IMR-90 (cell line): ENCODE results near the gene MYADML2. TPM values are rescaled to one million over a fixed set of nuclear protein-coding genes. Genes with fewer than 3 reads are reported as not detected.

ENCODE experiments used
- ATAC-seq: fragments of 200-7000 bp; cut with Tn5 transposase; 2 replicates; pipeline ENCODE4 v1.9.1; 2020; ENCODE audit warnings: low read depth, mild to moderate bottlenecking, moderate library complexity
- BruUV-seq: library from RNA; stranded (reverse); fragments of 400-500 nt; replicated peaks from 2 replicates; lab custom pipeline; 2021; lab: Mats Ljungman, UMichigan
- CTCF ChIA-PET: fragments of 300-600 bp; formaldehyde crosslinking; extraction: SDS; loops from one replicate; lab custom pipeline; 2021; ENCODE audit warnings: antibody characterized with exemption; lab: Yijun Ruan, JAX
- POLR2A ChIA-PET: fragments of 300-600 bp; sonication (Branson Sonifier 250); formaldehyde crosslinking; loops from one replicate; lab custom pipeline; 2022; ENCODE audit warnings: antibody characterized with exemption; ENCODE audit not compliant: unreplicated experiment; lab: Charles Lee
- DNase-seq: peaks from one replicate; pipeline ENCODE4 v3.0.0; 2013
- H2AFZ ChIP-seq: replicated peaks from 2 replicates; pipeline ENCODE3; 2013; ENCODE audit warnings: low read length, mild to moderate bottlenecking; ENCODE audit not compliant: poor library complexity
- H2AK5ac ChIP-seq: 2 replicates; pipeline ENCODE4 v1.6.1; 2013; ENCODE audit warnings: low read depth, low read length, inconsistent platforms
- H2AK9ac ChIP-seq: replicated peaks from 2 replicates; pipeline ENCODE3; 2013; ENCODE audit warnings: mild to moderate bottlenecking, low read depth, low read length, moderate library complexity; ENCODE audit not compliant: poor library complexity
- H2BK120ac ChIP-seq: 2 replicates; pipeline ENCODE4 v1.6.1; 2013; ENCODE audit warnings: low read depth, low read length, inconsistent platforms
- H2BK15ac ChIP-seq: 3 replicates; pipeline ENCODE4 v1.6.1; 2013; ENCODE audit warnings: low read depth, low read length, inconsistent platforms
- H2BK20ac ChIP-seq: 2 replicates; pipeline ENCODE4 v1.6.1; 2013; ENCODE audit warnings: low read depth, mild to moderate bottlenecking, inconsistent platforms, low read length, moderate library complexity
- H2BK5ac ChIP-seq: 2 replicates; pipeline ENCODE4 v1.6.1; 2013; ENCODE audit warnings: mild to moderate bottlenecking, low read depth, low read length, inconsistent platforms; ENCODE audit not compliant: poor library complexity, severe bottlenecking
- H3K14ac ChIP-seq: replicated peaks from 2 replicates; pipeline ENCODE4 v1.6.1; 2013; ENCODE audit warnings: low read depth, low read length, inconsistent platforms
- H3K18ac ChIP-seq: 2 replicates; pipeline ENCODE4 v1.6.1; 2013; ENCODE audit warnings: low read depth, low read length, control low read depth
- H3K23ac ChIP-seq: 2 replicates; pipeline ENCODE4 v1.6.1; 2013; ENCODE audit warnings: low read depth, low read length, inconsistent platforms
- H3K27ac ChIP-seq: 2 replicates; pipeline ENCODE4 v1.5.1; 2013; ENCODE audit warnings: mild to moderate bottlenecking, control low read depth, low read length; ENCODE audit not compliant: insufficient read depth
- H3K27me3 ChIP-seq: 2 replicates; pipeline ENCODE4 v1.6.1; 2013; ENCODE audit warnings: low read length; ENCODE audit not compliant: control insufficient read depth, insufficient read depth
- H3K36me3 ChIP-seq: 2 replicates; pipeline ENCODE4 v1.6.1; 2013; ENCODE audit warnings: low read length, mixed read lengths; ENCODE audit not compliant: control insufficient read depth, insufficient read depth
- H3K4ac ChIP-seq: 2 replicates; pipeline ENCODE4 v1.6.1; 2013; ENCODE audit warnings: low read depth, low read length, inconsistent platforms
- H3K4me1 ChIP-seq: 2 replicates; pipeline ENCODE4 v1.6.1; 2013; ENCODE audit warnings: low read length, mixed read lengths; ENCODE audit not compliant: control insufficient read depth, insufficient read depth
- H3K4me2 ChIP-seq: 2 replicates; pipeline ENCODE4 v1.6.1; 2013; ENCODE audit warnings: low read depth, mild to moderate bottlenecking, control low read depth, low read length, moderate library complexity
- H3K4me3 ChIP-seq: 2 replicates; pipeline ENCODE4 v1.5.1; 2013; ENCODE audit warnings: low read depth, mild to moderate bottlenecking, control low read depth, low read length, moderate library complexity; ENCODE audit not compliant: insufficient read depth
- H3K56ac ChIP-seq: 2 replicates; pipeline ENCODE4 v1.6.1; 2013; ENCODE audit warnings: low read length, inconsistent platforms; ENCODE audit not compliant: insufficient read depth; ENCODE audit errors: extremely low read depth
- H3K79me1 ChIP-seq, 2 experiments: 2 replicates each; pipeline ENCODE4 v1.6.1; 2013; ENCODE audit warnings: low read length in 2 of 2, inconsistent platforms in 1 of 2, low read depth in 1 of 2
- H3K9ac ChIP-seq: 2 replicates; pipeline ENCODE4 v1.6.1; 2013; ENCODE audit warnings: low read depth, low read length, control low read depth
- H3K9me1 ChIP-seq: 2 replicates; pipeline ENCODE4 v1.6.1; 2013; ENCODE audit warnings: low read length, inconsistent platforms; ENCODE audit not compliant: insufficient read depth
- H3K9me3 ChIP-seq: 2 replicates; pipeline ENCODE4 v1.6.1; 2013; ENCODE audit warnings: low read length; ENCODE audit not compliant: control insufficient read depth, insufficient read depth
- H4K20me1 ChIP-seq: 2 replicates; pipeline ENCODE4 v1.6.1; 2013; ENCODE audit warnings: low read length, inconsistent platforms; ENCODE audit not compliant: insufficient read depth
- H4K5ac ChIP-seq: 2 replicates; pipeline ENCODE4 v1.6.1; 2013; ENCODE audit warnings: mild to moderate bottlenecking, low read depth, low read length, control low read depth
- H4K8ac ChIP-seq, 2 experiments: 2 replicates each; pipeline ENCODE4 v1.6.1; 2013; ENCODE audit warnings: low read depth in 2 of 2, low read length in 2 of 2, control low read depth in 1 of 2, inconsistent platforms in 1 of 2
- H4K91ac ChIP-seq: 2 replicates; pipeline ENCODE4 v1.6.1; 2013; ENCODE audit warnings: low read depth, low read length, inconsistent platforms; ENCODE audit not compliant: insufficient read depth
- BHLHE40 ChIP-seq: fragments of 150-350 bp; IDR thresholded peaks from 2 replicates; pipeline ENCODE4 v1.6.1; 2016; ENCODE audit warnings: mild to moderate bottlenecking, low read depth, low read length
- CHD1 ChIP-seq: IDR thresholded peaks from 2 replicates; pipeline ENCODE4 v1.6.1; 2012; ENCODE audit warnings: low read depth, low read length, improper control_type of control experiment
- FOS ChIP-seq: fragments of 150-350 bp; IDR thresholded peaks from 2 replicates; pipeline ENCODE4 v1.6.1; 2016; ENCODE audit warnings: low read depth, low read length
- NFE2L2 ChIP-seq: fragments of 150-350 bp; IDR thresholded peaks from 2 replicates; pipeline ENCODE4 v1.6.1; 2016; ENCODE audit warnings: low read depth, mild to moderate bottlenecking, low read length
- POLR2A ChIP-seq: IDR thresholded peaks from 2 replicates; pipeline ENCODE4 v1.6.1; 2012; ENCODE audit warnings: mild to moderate bottlenecking, low read depth, low read length
- RAD21 ChIP-seq: IDR thresholded peaks from 2 replicates; pipeline ENCODE4 v1.6.1; 2012; ENCODE audit warnings: low read length, improper control_type of control experiment
- RCOR1 ChIP-seq: IDR thresholded peaks from 2 replicates; pipeline ENCODE4 v1.6.1; 2012; ENCODE audit warnings: mild to moderate bottlenecking, low read length, improper control_type of control experiment; ENCODE audit not compliant: insufficient replicate concordance
- SMC3 ChIP-seq: fragments of 150-350 bp; IDR thresholded peaks from 2 replicates; pipeline ENCODE4 v1.6.1; 2016; ENCODE audit warnings: low read depth, mild to moderate bottlenecking, antibody characterized with exemption, low read length, moderate library complexity
- WGBS, 2 experiments: methylation state at CpG; one replicate each; pipeline versions ENCODE4 v1.1.5 to v1.1.7; 2013; ENCODE audit warnings: missing lambda C conversion rate in 2 of 2; ENCODE audit not compliant: insufficient read length in 1 of 2; ENCODE audit errors: extremely low coverage in 2 of 2; 5-methylcytosine and 5-hydroxymethylcytosine counted together
- dilution Hi-C: fragments of 300-500 bp; cut with HindIII; formaldehyde crosslinking; loops from one replicate; pipeline ENCODE4 v1.14.3; 2018; ENCODE audit warnings: low sequenced_read_pairs; ENCODE audit not compliant: unreplicated experiment
- in situ Hi-C: fragments of 300-500 bp; cut with MboI; formaldehyde crosslinking; loops from 3 replicates; pipeline ENCODE4 v1.14.3; 2019; ENCODE audit warnings: low sequenced_read_pairs, inconsistent platforms, mixed read lengths
- intact Hi-C: fragments of 100-400 bp; cut with micrococcal nuclease; formaldehyde crosslinking; loops from 2 replicates; pipeline ENCODE4 v1.10.0; 2022
- polyA plus RNA-seq, 3 experiments: library from polyadenylated mRNA; depleted of rRNA; stranded (reverse); fragments of >200 nt; gene quantifications; 2 replicates each; pipeline ENCODE4 v1.2.3, GENCODE V29; 2012; ENCODE audit warnings: low replicate concordance in 1 of 3
- total RNA-seq: library from RNA; depleted of rRNA; stranded (reverse); fragments of >200 nt; gene quantifications from 2 replicates; pipeline ENCODE4 v1.2.3, GENCODE V29; 2012
- TF ChIP-seq, protein P1 (sequence below): conservative IDR thresholded peaks from 2 replicates; pipeline ENCODE4 v1.5.1; 2012; ENCODE audit warnings: mild to moderate bottlenecking, low read depth, low read length, improper control_type of control experiment

The MYADML2 gene
- total and polyA plus RNA-seq, 2 of the 4 experiments (the other 2 are of a cell fraction): not detected

DNA sequence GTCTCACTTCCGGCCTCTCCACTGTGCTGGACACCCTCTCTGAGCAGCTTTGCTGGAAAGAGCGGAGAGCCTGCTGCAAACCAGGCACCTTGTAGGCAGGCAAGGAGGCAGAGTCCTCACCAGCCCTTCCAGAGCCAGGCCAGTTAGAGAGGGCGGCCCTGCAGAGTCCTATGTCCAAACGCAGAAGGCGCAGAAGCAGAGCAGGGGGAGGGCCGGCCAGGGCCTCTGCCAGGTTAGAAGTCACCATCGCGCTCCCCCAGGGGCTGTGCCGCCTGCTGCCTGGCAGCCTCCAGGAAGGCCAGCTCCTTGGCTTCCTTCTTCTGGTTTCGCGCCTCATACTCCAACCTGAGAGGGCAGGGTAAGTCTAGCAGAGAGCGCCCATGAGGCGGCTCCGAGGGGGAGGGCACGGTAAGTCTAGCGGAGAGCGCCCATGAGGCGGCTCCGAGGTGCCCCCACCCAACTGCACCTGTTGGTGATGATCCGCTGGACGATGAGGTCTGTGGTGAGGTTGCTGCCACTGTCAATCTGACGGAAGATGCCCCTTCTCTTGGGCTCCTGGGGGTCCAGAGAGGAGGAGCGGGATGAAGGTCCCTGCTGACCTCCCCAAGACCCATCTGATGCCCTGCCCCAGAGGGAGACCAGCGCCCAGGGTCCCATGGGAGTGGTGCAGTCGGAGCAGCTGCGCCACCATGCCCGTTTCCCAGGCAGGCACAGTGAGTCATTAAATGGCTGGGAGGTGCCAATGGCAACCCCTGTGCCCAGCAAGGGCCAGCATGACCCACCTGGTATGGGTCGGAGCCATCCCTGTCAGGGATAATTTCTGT is 42.2 kb downstream of the MYADML2 start:
- intact Hi-C loops: no loop called here
- Histone ChIP-seq H2AK5ac (no peak overlapping the region), H4K20me1 (peaks cover 10% of the 10 kb centered on the region), H3K4me1 (peaks cover 2% of the 10 kb centered on the region; the same call in 1 of the 2 replicates), H3K4ac (no peak overlapping the region), H2BK120ac (no peak overlapping the region), H3K18ac (no peak overlapping the region), H3K14ac (no peak overlapping the region), H3K9me3 (no peaks in the 10 kb centered on the region), H3K27me3 (no peaks in the 10 kb centered on the region), H2AFZ (no peak overlapping the region), H2BK15ac (no peak overlapping the region), H3K4me2 (no peak overlapping the region), H3K23ac (no peak overlapping the region), H3K9ac (no peak overlapping the region), H4K91ac (no peak overlapping the region), H4K8ac (no peak overlapping the region), H3K4me3 (no peak overlapping the region), H2BK20ac (no peak overlapping the region), H3K27ac (no peak overlapping the region), H2BK5ac (no peak overlapping the region), H3K9me1 (0 out of 2 replicates have a peak, but pooled peaks cover 4% of the 10 kb centered on the region), H3K79me1 (peaks cover 0 to 20% of the 10 kb centered on the region in 2 experiments; a peak in 2 of 4 replicates), H4K5ac (no peak overlapping the region), H3K56ac (no peak overlapping the region), H3K36me3 (peaks cover 20% of the 10 kb centered on the region; the same call in 1 of the 2 replicates), H2AK9ac (no peak overlapping the region)
- dilution Hi-C loops: no loop called here
- in situ Hi-C loops: no loop called here
- CTCF ChIA-PET: no interaction called here
- DNase-seq (no peak), ATAC-seq (no peak)
- BruUV-seq: no TSS peak
- WGBS, 2 experiments: 84% methylated on average over 5 of the region's 28 CpGs; no CpG with 5 or more reads in 1 of the 2 experiments
- POLR2A ChIA-PET: no interaction called here
- TF ChIP-seq POLR2A (no peak), NFE2L2 (no peak), CHD1 (no peak), SMC3 (no peak), RAD21 (no peak), BHLHE40 (no peak), RCOR1 (no peak), FOS (no peak)
- TF ChIP-seq, protein P1, sequence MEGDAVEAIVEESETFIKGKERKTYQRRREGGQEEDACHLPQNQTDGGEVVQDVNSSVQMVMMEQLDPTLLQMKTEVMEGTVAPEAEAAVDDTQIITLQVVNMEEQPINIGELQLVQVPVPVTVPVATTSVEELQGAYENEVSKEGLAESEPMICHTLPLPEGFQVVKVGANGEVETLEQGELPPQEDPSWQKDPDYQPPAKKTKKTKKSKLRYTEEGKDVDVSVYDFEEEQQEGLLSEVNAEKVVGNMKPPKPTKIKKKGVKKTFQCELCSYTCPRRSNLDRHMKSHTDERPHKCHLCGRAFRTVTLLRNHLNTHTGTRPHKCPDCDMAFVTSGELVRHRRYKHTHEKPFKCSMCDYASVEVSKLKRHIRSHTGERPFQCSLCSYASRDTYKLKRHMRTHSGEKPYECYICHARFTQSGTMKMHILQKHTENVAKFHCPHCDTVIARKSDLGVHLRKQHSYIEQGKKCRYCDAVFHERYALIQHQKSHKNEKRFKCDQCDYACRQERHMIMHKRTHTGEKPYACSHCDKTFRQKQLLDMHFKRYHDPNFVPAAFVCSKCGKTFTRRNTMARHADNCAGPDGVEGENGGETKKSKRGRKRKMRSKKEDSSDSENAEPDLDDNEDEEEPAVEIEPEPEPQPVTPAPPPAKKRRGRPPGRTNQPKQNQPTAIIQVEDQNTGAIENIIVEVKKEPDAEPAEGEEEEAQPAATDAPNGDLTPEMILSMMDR: no peak
